ENCODE data around the gene PTPN13. TPM values are rescaled to one million over a fixed set of nuclear protein-coding genes. Genes with fewer than 3 reads are reported as not detected.

Gene PTPN13
- total RNA-seq, 1 donor from 2014 or later: 66.3 TPM

GRCh38 chr4:86831262-86832130 lies 237.4 kb downstream of the PTPN13 start:
- H3K36me3 ChIP-seq: peaks cover 0 to 14% of the 10 kb centered on the region in 2 donors
- peak overlapping the region; percentile 66 for H3K27ac ChIP-seq
- no peaks in the 10 kb centered on the region for H3K9me3 ChIP-seq
- no peak for DNase-seq (ENCODE audit: extremely low spot score in 2 of 2)
- H3K4me3 ChIP-seq: no peak overlapping the region
- intact Hi-C loops (cut with DNase I): no loop called here
- no peaks in the 10 kb centered on the region for H3K27me3 ChIP-seq
- TF ChIP-seq POLR2A (IDR thresholded peaks at IDR 0.05) (no peak), POLR2AphosphoS5 (IDR thresholded peaks at IDR 0.05; ENCODE audit: insufficient read depth in 1 of 2, low read depth in 1 of 2) (no peak), CTCF (IDR thresholded peaks at IDR 0.05) (no peak)
- peaks cover 27% of the 10 kb centered on the region for H3K4me1 ChIP-seq

GRCh38 chr4:86833615-86834014 lies 239.5 kb downstream of the PTPN13 start:
- H3K9me3 ChIP-seq: no peaks in the 10 kb centered on the region
- H3K4me3 ChIP-seq: no peak overlapping the region
- H3K27ac ChIP-seq: no peak overlapping the region
- intact Hi-C loops (cut with DNase I): no loop called here
- TF ChIP-seq POLR2AphosphoS5 (IDR thresholded peaks at IDR 0.05; ENCODE audit: insufficient read depth in 1 of 2, low read depth in 1 of 2) (no peak), POLR2A (IDR thresholded peaks at IDR 0.05) (no peak)
- no peaks in the 10 kb centered on the region for H3K27me3 ChIP-seq
- peaks cover 0 to 5% of the 10 kb centered on the region in 2 donors for H3K36me3 ChIP-seq
- DNase-seq (ENCODE audit: extremely low spot score in 2 of 2): no peak
- peaks cover 40% of the 10 kb centered on the region for H3K4me1 ChIP-seq

GRCh38 chr4:86834901-86835300 lies 240.8 kb downstream of the PTPN13 start:
- peaks cover 0 to 4% of the 10 kb centered on the region in 2 donors for H3K36me3 ChIP-seq
- H3K27me3 ChIP-seq: no peaks in the 10 kb centered on the region
- intact Hi-C loops (cut with DNase I): no loop called here
- no peak overlapping the region for H3K27ac ChIP-seq
- H3K9me3 ChIP-seq: no peaks in the 10 kb centered on the region
- H3K4me1 ChIP-seq: peaks cover 41% of the 10 kb centered on the region
- no peak for DNase-seq (ENCODE audit: extremely low spot score in 2 of 2)
- no peak overlapping the region for H3K4me3 ChIP-seq
- no peak for TF ChIP-seq CTCF (IDR thresholded peaks at IDR 0.05)
- no peak for TF ChIP-seq POLR2AphosphoS5 (IDR thresholded peaks at IDR 0.05; ENCODE audit: insufficient read depth in 1 of 2, low read depth in 1 of 2)
- no peak for TF ChIP-seq POLR2A (IDR thresholded peaks at IDR 0.05)

GRCh38 chr4:86835677-86836076 lies 241.6 kb downstream of the PTPN13 start:
- no peak for DNase-seq (ENCODE audit: extremely low spot score in 2 of 2)
- intact Hi-C loops (cut with DNase I): no loop called here
- Histone ChIP-seq H3K27me3 (no peaks in the 10 kb centered on the region), H3K27ac (no peak overlapping the region), H3K9me3 (no peaks in the 10 kb centered on the region), H3K36me3 (no peaks in the 10 kb centered on the region), H3K4me1 (peaks cover 36% of the 10 kb centered on the region), H3K4me3 (no peak overlapping the region)
- TF ChIP-seq POLR2AphosphoS5 (IDR thresholded peaks at IDR 0.05; ENCODE audit: insufficient read depth in 1 of 2, low read depth in 1 of 2): no peak
- TF ChIP-seq POLR2A (IDR thresholded peaks at IDR 0.05): no peak
- TF ChIP-seq CTCF (IDR thresholded peaks at IDR 0.05): no peak

GRCh38 chr4:86837691-86838503 lies 243.8 kb downstream of the PTPN13 start:
- Histone ChIP-seq H3K9me3 (no peaks in the 10 kb centered on the region), H3K4me3 (no peak overlapping the region), H3K27ac (peak overlapping the region; percentile 76), H3K36me3 (no peaks in the 10 kb centered on the region), H3K27me3 (no peaks in the 10 kb centered on the region), H3K4me1 (peaks cover 14% of the 10 kb centered on the region)
- intact Hi-C loops (cut with DNase I): no loop called here
- no peak for DNase-seq (ENCODE audit: extremely low spot score in 2 of 2)
- TF ChIP-seq POLR2AphosphoS5 (IDR thresholded peaks at IDR 0.05; ENCODE audit: insufficient read depth in 1 of 2, low read depth in 1 of 2) (peak in 1 of 2 donors; percentile 19), POLR2A (IDR thresholded peaks at IDR 0.05) (no peak)
